K562 (cell line): ENCODE results near the gene TMSB4X.

Experiments
- ATF4 ChIP-seq: fragments of 450-650 bp; formaldehyde crosslinking; IDR thresholded peaks from 2 replicates; pipeline ENCODE4 v1.4.0; 2022; ENCODE audit warnings: mild to moderate bottlenecking, moderate library complexity
- HES1 ChIP-seq: fragments of 450-650 bp; IDR thresholded peaks from 2 replicates; pipeline ENCODE4 v1.6.1; 2016; ENCODE audit warnings: low read depth, mild to moderate bottlenecking, moderate library complexity
- KAT7 ChIP-seq: sonication (generic); formaldehyde crosslinking; IDR thresholded peaks from 2 replicates; pipeline ENCODE4 v1.8.0; 2022; ENCODE audit warnings: missing genetic modification reagents, mild to moderate bottlenecking, borderline replicate concordance
- MEF2A ChIP-seq: IDR thresholded peaks from 2 replicates; pipeline ENCODE4 v1.6.1; 2011; ENCODE audit warnings: low read depth, mild to moderate bottlenecking, low read length, moderate library complexity; ENCODE audit not compliant: control insufficient read depth
- NFRKB ChIP-seq: fragments of 450-650 bp; IDR thresholded peaks from 2 replicates; pipeline ENCODE4 v1.6.1; 2016; ENCODE audit warnings: low read depth
- POLR2A ChIP-seq: fragments of 450-650 bp; conservative IDR thresholded peaks from 2 replicates; pipeline ENCODE4 v1.6.1; 2016
- SRF ChIP-seq, 2 experiments: fragments of 250-450, 450-650 bp in 1 of 2; sonication (Bioruptor Pico) in 1 of 2; sonication (generic) in 1 of 2; formaldehyde crosslinking; IDR thresholded peaks; 2 replicates each; pipeline versions ENCODE4 v1.5.0 to v1.5.1; 2020 to 2022; ENCODE audit warnings: mild to moderate bottlenecking in 1 of 2, missing genetic modification reagents in 1 of 2
- TAF15 ChIP-seq: fragments of 200-400 bp; formaldehyde crosslinking; IDR thresholded peaks from 2 replicates; pipeline ENCODE4 v1.6.1; 2017; ENCODE audit warnings: mild to moderate bottlenecking, low read depth, low read length, moderate library complexity
- ZNF124 ChIP-seq: sonication (generic); formaldehyde crosslinking; IDR thresholded peaks from 2 replicates; pipeline ENCODE4 v1.8.1; 2022; ENCODE audit warnings: missing genetic modification reagents
- TF ChIP-seq, protein P1 (sequence below), 3 experiments: IDR thresholded peaks in 2 of 3; conservative IDR thresholded peaks in 1 of 3; 2 replicates each; pipeline ENCODE4 v1.5.1; 2011 to 2012; ENCODE audit warnings: low read length in 3 of 3, mild to moderate bottlenecking in 3 of 3, control low read depth in 2 of 3, improper control_type of control experiment in 1 of 3, inconsistent platforms in 1 of 3, low read depth in 1 of 3, mixed read lengths in 1 of 3, moderate library complexity in 1 of 3; ENCODE audit not compliant: insufficient read depth in 2 of 3
- TF ChIP-seq, protein P2 (sequence below): fragments of 250-450 bp; sonication (Bioruptor Pico); IDR thresholded peaks from 2 replicates; pipeline ENCODE4 v1.5.0; 2020; ENCODE audit warnings: mild to moderate bottlenecking, borderline replicate concordance

GRCh38 chrX:12954981-12955380 is 19.9 kb upstream of the TMSB4X start:
- no peak for TF ChIP-seq HES1
- TF ChIP-seq, protein P1, sequence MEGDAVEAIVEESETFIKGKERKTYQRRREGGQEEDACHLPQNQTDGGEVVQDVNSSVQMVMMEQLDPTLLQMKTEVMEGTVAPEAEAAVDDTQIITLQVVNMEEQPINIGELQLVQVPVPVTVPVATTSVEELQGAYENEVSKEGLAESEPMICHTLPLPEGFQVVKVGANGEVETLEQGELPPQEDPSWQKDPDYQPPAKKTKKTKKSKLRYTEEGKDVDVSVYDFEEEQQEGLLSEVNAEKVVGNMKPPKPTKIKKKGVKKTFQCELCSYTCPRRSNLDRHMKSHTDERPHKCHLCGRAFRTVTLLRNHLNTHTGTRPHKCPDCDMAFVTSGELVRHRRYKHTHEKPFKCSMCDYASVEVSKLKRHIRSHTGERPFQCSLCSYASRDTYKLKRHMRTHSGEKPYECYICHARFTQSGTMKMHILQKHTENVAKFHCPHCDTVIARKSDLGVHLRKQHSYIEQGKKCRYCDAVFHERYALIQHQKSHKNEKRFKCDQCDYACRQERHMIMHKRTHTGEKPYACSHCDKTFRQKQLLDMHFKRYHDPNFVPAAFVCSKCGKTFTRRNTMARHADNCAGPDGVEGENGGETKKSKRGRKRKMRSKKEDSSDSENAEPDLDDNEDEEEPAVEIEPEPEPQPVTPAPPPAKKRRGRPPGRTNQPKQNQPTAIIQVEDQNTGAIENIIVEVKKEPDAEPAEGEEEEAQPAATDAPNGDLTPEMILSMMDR (IDR thresholded peaks at IDR 0.05 in 2 of 3, conservative IDR thresholded peaks at IDR 0.05 in 1 of 3; ENCODE audit: insufficient read depth in 2 of 3, low read depth in 1 of 3, low read length in 3 of 3) = no peak
- no peak for TF ChIP-seq SRF (CRISPR knock-in tag; IDR thresholded peaks at IDR 0.05)
- no peak for TF ChIP-seq ATF4 (CRISPR knock-in tag)
- no peak for TF ChIP-seq NFRKB
- TF ChIP-seq MEF2A = no peak
- TF ChIP-seq, protein P2, sequence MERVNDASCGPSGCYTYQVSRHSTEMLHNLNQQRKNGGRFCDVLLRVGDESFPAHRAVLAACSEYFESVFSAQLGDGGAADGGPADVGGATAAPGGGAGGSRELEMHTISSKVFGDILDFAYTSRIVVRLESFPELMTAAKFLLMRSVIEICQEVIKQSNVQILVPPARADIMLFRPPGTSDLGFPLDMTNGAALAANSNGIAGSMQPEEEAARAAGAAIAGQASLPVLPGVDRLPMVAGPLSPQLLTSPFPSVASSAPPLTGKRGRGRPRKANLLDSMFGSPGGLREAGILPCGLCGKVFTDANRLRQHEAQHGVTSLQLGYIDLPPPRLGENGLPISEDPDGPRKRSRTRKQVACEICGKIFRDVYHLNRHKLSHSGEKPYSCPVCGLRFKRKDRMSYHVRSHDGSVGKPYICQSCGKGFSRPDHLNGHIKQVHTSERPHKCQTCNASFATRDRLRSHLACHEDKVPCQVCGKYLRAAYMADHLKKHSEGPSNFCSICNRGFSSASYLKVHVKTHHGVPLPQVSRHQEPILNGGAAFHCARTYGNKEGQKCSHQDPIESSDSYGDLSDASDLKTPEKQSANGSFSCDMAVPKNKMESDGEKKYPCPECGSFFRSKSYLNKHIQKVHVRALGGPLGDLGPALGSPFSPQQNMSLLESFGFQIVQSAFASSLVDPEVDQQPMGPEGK (CRISPR knock-in tag) = no peak
- no peak for TF ChIP-seq TAF15
- no peak for TF ChIP-seq KAT7 (CRISPR knock-in tag)
- TF ChIP-seq ZNF124 (CRISPR knock-in tag) = no peak
- TF ChIP-seq POLR2A = no peak
